NCI-H526 treated with DMSO at 0.1 percent for 48 hours (cell line): ENCODE measurements around the gene ZNF609.

ENCODE experiments used
- DNase-seq: peaks from one replicate; lab custom pipeline; 2025; lab: John Stamatoyannopoulos, UW

Gene ZNF609

GRCh38 chr15:64460206-64460723 lies at the start of gene ZNF609:
Gene ZNF609 (plus strand): TSS chr15:64460578. CDS start chr15:64499420, 38,842 bp downstream.
- DNase-seq, result peak; percentile 83

DNA sequence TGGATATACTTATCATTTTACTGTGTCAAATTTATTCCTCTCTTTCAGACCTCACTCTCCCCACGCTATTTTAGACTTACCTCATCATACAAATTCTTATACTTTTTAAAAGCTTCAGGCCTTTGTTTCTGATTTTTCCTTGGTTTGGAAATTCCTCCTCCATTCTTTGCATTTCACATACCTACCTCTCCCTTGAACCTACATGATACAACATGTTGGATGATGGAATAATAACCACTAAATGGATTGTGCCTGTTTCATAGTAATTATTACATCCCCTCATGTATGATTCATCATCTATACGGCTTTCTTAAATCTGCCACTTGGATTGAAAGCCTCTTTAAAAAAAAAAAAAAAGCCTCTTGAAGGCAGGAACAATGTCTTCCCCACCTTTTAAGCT lies 48.2 kb upstream of the ZNF609 start:
- DNase-seq, result no peak

- no peak for DNase-seq
These were observed 37.7 kb upstream of the ZNF609 start for GRCh38 chr15:64422697-64423096.

DNA sequence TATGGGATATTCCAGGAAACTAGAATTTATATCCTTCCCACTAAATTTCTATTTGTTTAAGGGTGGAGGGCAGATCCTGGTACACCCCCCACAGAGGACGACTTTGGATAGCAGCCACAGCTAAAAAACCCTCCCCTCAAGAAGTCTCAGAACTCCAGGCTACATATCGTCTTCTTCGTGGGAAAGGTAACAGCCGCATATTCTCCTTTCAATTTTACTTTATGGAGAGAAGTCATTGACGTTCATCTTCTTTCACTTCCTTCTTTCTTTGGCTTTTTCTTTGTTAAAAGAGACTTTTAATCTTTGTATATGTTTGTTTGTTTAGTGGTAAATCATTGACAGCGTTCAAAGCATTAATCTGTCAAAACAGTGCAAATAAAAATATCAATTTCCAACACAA lies 36.4 kb upstream of the ZNF609 start:
- no peak for DNase-seq

GRCh38 chr15:64425221-64425620 lies 35.2 kb upstream of the ZNF609 start:
- no peak for DNase-seq

DNA sequence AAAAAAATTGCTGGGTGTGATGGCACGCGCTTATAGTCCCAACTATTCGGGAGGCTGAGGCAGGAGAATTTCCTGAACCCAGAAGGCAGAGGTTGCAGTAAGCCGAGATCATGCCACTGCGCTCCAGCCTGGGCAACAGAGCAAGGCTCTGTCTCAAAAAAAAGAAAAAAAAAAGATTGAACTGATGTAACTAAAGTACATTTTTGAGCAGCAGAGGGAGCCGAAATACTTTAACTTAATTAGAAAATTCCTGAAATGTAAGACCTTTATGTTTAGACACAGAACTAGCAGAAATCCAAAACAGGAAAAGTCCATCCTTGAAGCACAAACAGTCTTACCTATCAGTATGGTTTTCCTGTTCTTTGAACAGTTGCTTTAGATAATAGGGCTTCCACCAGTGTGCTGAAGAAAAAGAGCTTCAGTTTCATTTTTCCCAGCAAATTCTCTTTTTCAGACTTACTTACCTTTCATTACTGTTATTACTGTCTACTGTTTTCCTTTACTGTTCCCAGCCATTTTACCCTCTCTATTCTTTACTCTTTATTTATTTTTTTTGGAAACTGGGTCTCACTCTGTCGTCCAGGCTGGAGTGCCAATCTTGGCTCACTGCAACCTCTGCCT lies 33.4 kb upstream of the ZNF609 start:
- DNase-seq, result no peak

DNA sequence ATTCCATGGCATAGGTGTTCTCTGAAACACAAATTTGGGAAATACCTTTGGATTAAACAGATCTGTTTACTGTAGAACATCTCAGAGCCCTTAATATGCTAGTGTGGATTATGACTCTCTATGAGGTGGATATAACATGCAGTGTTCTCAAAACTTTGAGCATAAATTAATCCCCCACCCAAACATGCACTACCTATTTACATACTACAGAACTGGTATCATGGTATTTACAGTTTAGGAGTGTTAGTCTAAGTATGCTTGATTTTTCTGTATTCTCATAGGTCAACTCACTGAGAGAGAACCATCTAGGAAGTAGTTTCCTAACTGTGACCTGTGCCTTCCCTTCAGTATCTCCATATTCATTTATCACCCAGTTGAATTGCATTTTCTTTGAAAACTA lies 30.9 kb upstream of the ZNF609 start:
- no peak for DNase-seq

DNA sequence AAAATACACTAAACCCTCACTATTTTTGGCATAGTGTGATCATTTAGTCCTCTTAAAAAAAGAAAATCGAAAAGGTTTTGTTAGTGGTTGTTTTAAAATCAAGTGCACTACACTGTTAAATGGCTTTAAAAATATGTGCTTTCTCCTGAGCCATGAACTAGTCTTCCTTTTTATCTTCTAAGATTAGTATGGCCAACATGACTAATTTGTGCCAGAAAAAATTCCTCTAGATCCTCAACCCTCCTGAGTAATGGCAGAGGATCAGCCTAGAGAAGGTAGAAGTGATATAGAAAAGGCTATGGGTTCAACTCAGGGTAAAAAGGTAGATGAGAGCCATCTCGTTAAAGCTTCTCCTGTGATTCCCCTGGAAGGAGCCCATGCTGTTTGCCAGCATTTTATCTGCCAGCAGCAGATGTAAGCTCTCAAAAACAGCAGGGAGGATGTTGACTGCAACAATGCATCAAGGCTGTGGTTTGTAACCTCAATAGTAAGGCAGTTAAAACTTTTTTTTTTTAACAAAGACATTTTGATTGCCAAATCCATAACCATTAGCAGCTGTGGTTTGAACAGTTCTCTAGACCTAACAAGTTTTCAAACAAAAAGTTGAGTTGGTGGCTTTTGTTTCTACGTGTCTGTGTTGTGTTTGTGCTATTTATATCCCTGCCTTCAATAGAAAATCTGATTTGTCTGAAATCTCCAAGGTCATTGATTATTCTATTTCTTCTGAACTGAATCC lies 30.2 kb upstream of the ZNF609 start:
- no peak for DNase-seq

GRCh38 chr15:64437982-64438381 lies 22.4 kb upstream of the ZNF609 start:
- DNase-seq, result no peak

- DNase-seq, result no peak
These were observed 21.5 kb upstream of the ZNF609 start for GRCh38 chr15:64438653-64439447.

DNA sequence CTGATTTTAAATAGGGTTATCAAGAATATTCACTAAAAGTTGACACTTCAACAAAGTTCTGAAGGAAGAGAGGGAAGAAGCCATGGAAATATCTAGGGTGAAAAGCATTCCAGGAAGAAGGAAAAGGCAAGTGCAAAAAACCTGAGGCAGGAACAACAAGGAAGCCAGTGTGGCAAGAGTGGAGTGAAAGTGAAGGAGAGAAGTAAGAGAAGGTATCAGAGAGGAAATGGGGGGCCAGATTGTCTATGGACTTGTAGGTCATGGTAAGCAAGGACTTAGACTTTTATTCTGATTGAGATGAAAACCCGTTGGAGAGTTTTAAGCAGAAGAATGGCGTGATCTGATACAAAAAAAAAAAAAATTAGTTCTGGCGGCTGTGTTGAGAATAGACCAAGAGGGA lies 18.5 kb upstream of the ZNF609 start:
- no peak for DNase-seq

- no peak for DNase-seq
These were observed 17.4 kb upstream of the ZNF609 start for GRCh38 chr15:64443016-64443415.

- DNase-seq, result no peak
These were observed 16.4 kb upstream of the ZNF609 start for GRCh38 chr15:64443747-64444621.

DNA sequence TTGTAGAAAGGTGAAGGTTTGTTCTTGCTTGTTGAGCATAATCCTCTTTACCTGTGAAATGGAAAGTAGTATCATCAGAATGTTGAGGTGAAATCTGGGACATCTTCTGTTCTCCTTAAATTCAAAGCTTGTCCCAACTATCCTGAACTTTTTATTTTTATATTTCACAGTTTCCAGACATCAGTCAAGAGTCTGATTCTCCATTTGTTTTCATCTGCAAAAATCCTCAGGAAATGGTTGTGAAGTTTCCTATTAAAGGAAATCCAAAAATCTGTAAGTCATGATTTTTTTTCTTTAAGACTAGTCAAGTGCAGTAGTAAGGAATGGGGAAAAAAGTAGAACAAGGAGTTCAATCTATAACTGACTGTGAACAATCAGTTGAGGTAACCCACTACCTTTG lies 15.5 kb upstream of the ZNF609 start:
- no peak for DNase-seq

DNA sequence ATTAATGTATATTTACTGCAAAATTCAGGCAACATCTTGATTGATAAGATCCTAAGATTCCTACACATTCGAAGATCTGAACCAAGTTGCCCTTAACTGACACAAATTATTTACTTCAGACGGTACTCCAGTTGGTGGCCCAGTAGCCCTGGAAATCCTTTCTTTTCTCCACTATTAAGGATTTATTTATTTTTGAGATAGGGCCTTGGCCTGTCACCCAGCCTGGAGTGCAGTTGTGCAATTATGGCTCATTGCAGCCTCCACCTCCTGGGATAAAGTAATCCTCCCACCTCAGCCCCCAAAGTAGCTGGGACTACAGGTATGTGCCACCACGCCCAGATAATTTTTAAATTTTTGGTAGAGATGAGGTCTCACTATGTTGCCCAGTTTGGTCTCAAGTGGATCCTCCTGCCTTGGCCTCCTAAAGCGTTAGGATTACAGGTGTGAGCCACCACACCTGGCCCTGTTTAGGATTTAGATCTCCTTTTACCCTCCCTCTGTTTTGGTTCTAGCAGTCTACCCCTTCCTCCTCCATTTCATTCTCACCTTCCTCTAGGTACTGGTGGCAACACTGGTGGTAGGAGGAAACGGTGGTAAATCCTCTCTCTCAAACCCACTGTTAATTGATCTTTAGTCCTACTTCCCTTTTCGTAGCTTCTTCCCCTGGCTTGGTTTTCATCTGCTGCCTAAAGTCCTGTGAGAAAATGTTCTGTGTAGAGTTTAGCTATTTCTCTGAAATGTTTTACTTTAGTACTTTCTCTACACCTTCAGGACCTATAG lies 12.7 kb upstream of the ZNF609 start:
- no peak for DNase-seq

DNA sequence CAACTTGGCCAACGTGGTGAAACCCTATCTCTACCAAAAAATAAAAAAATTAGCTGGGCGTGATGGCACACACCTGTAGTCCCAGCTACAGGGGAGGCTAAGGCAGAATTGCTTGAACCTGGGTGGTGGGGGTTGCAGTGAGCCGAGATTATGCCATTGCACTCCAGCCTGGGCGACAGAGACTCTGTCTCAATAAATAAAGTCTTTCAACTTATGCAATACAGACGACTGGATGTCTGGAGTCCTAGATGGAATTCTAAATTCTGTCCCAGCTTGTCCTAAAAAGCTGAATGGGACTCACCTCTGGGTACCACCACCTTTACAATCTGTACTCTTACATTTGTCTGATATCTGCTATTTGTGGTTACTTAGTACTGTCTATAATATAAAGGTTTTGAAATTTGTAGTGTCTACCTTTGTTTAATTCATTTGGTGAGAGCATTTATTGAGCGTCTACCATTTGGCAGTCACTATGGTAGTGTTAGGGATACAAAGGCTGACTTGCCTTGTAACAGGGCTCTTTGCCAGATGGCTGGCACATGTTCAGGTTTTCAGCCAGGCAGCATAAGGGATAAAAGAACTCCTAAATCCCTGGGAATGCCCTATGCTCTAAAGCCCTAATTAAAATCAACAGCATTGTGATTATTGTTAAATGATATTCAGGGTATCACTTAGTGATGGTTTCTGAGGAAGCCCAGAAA lies 7.2 kb upstream of the ZNF609 start:
- no peak for DNase-seq

DNA sequence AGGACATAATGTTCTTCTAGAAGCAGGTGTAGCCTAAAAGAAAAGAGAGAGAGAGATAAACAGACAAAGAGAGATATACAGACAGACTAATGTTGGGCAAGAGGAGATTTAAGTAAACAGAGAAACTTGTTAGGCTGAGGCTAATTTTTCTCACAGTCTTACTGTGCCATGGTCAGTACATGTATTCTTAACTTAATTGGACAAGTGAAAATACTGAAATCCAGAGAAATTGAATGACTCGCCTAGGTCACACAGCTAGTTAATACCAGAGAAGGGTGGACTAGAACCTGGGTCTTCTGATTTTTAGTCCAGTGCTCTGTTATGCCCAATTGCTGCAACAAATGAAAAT lies 6.7 kb upstream of the ZNF609 start:
- no peak for DNase-seq

DNA sequence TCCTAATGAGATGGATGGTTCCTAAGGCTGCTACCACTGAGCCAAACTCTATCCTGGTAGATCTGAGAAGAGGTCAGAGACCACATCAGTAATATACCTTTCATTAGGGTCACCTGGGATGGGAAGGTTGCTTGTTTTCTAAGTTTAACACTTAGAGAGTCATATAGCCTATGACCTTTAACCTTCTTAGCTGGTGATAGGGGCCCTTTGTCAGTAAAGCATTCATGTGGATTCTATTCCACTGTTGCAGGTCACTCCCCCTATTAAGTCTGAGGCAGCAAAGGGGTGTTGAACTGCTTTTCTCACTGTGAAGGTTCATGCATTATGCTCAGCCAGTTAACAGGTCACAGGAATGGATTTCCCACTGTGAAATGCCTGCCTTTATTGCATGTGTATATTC lies 6.1 kb upstream of the ZNF609 start:
- DNase-seq, result no peak

- peak; percentile 72 for DNase-seq
These were observed 4.4 kb upstream of the ZNF609 start for GRCh38 chr15:64455961-64456371.

DNA sequence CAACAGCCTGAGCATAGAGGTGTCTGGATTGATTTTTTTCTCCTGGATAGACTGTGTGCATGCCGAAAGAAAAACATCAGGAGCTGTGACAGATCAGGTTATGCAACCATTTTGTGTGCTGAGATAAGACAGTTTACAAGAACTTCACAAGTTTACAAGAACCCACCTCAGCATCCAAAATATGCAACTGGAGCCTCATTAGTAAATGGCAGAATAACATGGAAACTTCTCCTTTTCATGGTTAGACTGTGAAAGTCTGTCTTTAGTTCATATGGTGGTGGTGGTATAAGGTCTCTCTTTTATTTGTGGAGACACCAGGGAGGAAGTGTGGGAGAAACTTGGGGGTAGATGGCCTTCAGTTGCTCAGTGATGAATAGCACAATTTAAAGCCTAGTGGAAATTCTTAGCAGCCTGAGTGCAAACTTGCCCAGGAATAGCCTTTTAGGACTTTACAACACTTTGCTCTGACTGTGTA lies 3.7 kb upstream of the ZNF609 start:
- no peak for DNase-seq
